HFFc6 (cell line): ENCODE measurements around the gene ZNRF3. TPM values are rescaled to one million over a fixed set of nuclear protein-coding genes. Genes with fewer than 3 reads are reported as not detected.
A peak's percentile ranks its signal among the peaks of the same experiment; 100 is the strongest.

ENCODE experiments used
- DNase-seq: peaks from one replicate; pipeline ENCODE4 v3.0.0-alpha.2; 2018
- H3K27ac Mint-ChIP-seq: 2 replicates; pipeline ENCODE4 v1.8.0; 2020; ENCODE audit warnings: mild to moderate bottlenecking, mixed read lengths
- H3K27me3 Mint-ChIP-seq: 2 replicates; pipeline ENCODE4 v1.8.0; 2021; ENCODE audit warnings: mild to moderate bottlenecking, moderate library complexity, mixed read lengths; ENCODE audit not compliant: insufficient read depth
- H3K36me3 Mint-ChIP-seq: 2 replicates; pipeline ENCODE4 v1.8.0; 2021; ENCODE audit warnings: low read depth, mixed read lengths
- H3K4me1 Mint-ChIP-seq: 2 replicates; pipeline ENCODE4 v1.8.0; 2020; ENCODE audit warnings: low read depth, mixed read lengths
- H3K4me3 Mint-ChIP-seq: 2 replicates; pipeline ENCODE4 v1.8.0; 2020; ENCODE audit warnings: mild to moderate bottlenecking, moderate library complexity, mixed read lengths
- H3K9me3 Mint-ChIP-seq: 2 replicates; pipeline ENCODE4 v1.8.0; 2020; ENCODE audit warnings: mild to moderate bottlenecking, mixed read lengths
- total RNA-seq, 6 experiments: library from RNA; stranded (reverse); fragmentation: NEBNext Ultra II Directional; extraction: Animal tissue kit (Norgen Biotek cat#: 25700); gene quantifications; 2 replicates in 1 of 6; 3 replicates in 5 of 6; pipeline ENCODE4 v1.2.3, GENCODE V29; 2021
- TF ChIP-seq, protein P1 (sequence below): fragments of 200-600 bp; sonication (generic); IDR thresholded peaks from 2 replicates; pipeline ENCODE4 v1.5.0; 2021; ENCODE audit warnings: antibody characterized with exemption, mild to moderate bottlenecking

Gene ZNRF3
- total RNA-seq, 6 experiments from 2014 or later = 3.3 to 4.7 (median 3.6) TPM

DNA sequence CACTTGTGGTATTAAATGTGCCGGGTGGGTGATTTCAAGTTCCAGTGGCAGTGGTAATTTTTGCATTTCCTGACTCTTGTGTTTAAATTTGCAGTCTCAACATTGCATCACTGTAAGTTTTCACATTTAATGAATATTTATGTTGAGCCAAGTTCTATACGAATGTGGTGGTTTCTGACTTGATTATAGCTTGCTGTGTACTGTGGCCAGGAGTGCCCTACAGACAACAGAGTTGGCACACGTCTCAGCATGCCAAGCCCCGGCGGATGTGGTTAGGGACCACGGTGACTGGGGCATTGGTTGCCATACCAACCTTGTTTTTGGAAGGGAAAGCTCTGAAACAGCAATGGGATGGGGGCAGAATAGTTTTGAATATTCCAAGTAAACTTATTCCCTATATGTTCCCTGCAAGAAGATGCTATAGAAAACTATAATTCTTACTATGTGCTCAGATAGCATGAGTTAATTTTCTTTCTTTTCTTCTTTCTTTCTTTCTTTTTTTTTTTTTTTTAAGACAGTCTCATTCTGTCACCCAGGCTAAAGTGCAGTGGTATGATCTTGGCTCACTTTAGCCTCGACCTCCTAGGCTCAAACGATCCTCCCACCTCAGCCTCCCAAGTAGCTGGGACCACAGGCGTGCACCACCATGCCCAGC is 16.0 kb downstream of the ZNRF3 start:
- Mint-ChIP-seq H3K4me3 (no peak overlapping the region), H3K27ac (no peak overlapping the region), H3K27me3 (no peaks in the 10 kb centered on the region; the same call in 1 of the 2 replicates), H3K36me3 (no peaks in the 10 kb centered on the region), H3K9me3 (no peaks in the 10 kb centered on the region), H3K4me1 (peaks cover 22% of the 10 kb centered on the region)
- DNase-seq = no peak
- TF ChIP-seq, protein P1, sequence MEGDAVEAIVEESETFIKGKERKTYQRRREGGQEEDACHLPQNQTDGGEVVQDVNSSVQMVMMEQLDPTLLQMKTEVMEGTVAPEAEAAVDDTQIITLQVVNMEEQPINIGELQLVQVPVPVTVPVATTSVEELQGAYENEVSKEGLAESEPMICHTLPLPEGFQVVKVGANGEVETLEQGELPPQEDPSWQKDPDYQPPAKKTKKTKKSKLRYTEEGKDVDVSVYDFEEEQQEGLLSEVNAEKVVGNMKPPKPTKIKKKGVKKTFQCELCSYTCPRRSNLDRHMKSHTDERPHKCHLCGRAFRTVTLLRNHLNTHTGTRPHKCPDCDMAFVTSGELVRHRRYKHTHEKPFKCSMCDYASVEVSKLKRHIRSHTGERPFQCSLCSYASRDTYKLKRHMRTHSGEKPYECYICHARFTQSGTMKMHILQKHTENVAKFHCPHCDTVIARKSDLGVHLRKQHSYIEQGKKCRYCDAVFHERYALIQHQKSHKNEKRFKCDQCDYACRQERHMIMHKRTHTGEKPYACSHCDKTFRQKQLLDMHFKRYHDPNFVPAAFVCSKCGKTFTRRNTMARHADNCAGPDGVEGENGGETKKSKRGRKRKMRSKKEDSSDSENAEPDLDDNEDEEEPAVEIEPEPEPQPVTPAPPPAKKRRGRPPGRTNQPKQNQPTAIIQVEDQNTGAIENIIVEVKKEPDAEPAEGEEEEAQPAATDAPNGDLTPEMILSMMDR = no peak

DNA sequence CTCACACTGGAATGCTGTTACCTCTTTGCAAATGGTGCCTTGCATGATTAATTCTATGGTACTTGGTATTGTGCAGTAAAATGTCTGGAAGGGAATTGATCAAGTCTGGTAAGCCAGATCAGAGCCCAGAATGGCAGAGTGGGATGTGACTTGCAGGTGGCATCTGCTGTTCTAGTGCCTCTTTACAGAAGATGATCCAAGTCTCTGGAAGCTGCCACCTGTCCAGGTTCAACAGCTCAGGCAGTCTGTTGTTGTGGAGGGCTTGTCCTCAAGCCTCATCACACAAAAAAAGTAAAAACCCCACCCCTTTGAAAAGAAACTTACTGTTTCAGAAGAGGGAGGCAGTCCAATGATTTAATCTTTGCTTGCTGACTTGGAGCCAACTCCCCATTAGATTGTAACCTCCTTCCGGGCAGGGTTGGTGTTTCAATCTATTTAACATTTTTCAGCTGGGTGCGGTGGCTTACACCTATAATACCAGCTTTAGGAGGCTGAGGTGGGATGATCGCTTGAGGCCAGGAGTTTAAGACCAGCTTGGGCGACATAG is 17.1 kb downstream of the ZNRF3 start:
- no peak for DNase-seq
- H3K27ac Mint-ChIP-seq = no peak overlapping the region
- H3K36me3 Mint-ChIP-seq = no peaks in the 10 kb centered on the region
- peaks cover 33% of the 10 kb centered on the region for H3K4me1 Mint-ChIP-seq
- H3K27me3 Mint-ChIP-seq = no peaks in the 10 kb centered on the region; the same call in 1 of the 2 replicates
- H3K9me3 Mint-ChIP-seq = no peaks in the 10 kb centered on the region
- TF ChIP-seq, protein P1 = no peak
- no peak overlapping the region for H3K4me3 Mint-ChIP-seq

DNA sequence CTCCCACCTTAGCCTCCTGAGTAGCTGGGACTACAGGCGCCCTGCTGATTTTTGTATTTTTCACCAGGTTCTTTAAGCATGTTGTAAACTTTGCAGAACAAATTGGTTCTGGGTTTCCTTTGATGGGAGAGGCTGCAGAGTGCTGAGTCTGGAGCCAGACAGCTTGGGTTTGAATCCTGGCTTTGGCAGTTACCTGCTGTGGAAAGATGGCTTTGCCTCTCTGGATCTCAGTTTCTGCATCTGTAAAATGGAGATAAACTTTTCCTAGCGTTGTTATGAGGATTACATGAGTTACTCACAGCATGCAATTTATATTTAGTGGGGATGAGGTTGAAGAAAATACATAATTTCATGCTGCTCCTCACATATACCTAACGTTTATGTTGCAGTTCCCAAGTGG is 19.1 kb downstream of the ZNRF3 start:
- peaks cover 33% of the 10 kb centered on the region for H3K4me1 Mint-ChIP-seq
- no peak for DNase-seq
- H3K36me3 Mint-ChIP-seq = no peaks in the 10 kb centered on the region
- no peaks in the 10 kb centered on the region for H3K9me3 Mint-ChIP-seq
- H3K4me3 Mint-ChIP-seq = no peak overlapping the region
- no peak overlapping the region for H3K27ac Mint-ChIP-seq
- H3K27me3 Mint-ChIP-seq = no peaks in the 10 kb centered on the region; the same call in 1 of the 2 replicates
- TF ChIP-seq, protein P1 = no peak

DNA sequence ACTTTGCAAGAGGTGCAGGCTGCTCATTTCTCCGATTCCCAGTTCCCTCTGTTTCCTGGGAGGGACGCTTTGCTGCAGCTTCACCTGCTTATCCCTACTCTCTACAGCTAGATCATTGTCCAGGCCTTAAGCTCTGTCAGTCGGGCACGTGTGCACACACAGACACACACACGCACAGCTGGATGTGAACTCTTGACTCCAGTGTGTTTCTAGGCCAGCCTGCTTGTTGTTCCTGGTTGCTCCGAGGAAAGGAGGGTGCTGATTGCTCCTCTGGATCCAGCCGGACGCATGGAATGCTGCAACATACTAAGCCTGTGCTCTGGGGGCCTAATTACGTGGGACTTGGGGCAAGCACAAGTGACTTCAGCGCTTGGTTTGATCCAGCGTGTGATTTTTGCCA is 19.7 kb downstream of the ZNRF3 start:
- no peaks in the 10 kb centered on the region for H3K9me3 Mint-ChIP-seq
- DNase-seq = no peak
- no peak overlapping the region for H3K4me3 Mint-ChIP-seq
- H3K27me3 Mint-ChIP-seq = no peaks in the 10 kb centered on the region; the same call in 1 of the 2 replicates
- peaks cover 33% of the 10 kb centered on the region for H3K4me1 Mint-ChIP-seq
- no peak overlapping the region for H3K27ac Mint-ChIP-seq
- TF ChIP-seq, protein P1 = no peak
- H3K36me3 Mint-ChIP-seq = no peaks in the 10 kb centered on the region

DNA sequence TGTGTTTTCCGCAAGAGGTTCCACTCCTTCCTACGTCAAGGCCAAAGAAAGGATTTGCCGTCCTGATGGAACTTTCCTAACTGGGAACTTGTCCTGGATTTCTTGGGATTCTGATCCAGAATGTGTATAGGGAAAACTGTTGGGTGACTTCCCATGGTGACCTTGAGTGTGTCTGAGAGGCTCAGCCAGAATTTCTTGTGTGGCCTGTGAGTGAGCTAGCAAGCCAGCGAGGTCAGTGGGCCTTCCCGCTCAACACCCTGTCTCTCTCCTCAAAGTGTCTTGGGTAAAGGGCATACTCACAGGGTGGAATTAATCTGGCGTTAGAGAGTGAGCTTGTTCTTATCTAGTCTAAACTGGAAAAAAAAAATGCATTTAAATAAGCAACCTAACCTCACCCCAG is 20.4 kb downstream of the ZNRF3 start:
- Mint-ChIP-seq H3K27ac (peak overlapping the region; percentile 68; the same call in 1 of the 2 replicates), H3K36me3 (no peaks in the 10 kb centered on the region), H3K4me3 (0 out of 2 replicates have a peak overlapping the region, but pooled peaks have one; percentile 56), H3K27me3 (no peaks in the 10 kb centered on the region; the same call in 1 of the 2 replicates), H3K9me3 (no peaks in the 10 kb centered on the region), H3K4me1 (peaks cover 33% of the 10 kb centered on the region)
- DNase-seq = no peak
- TF ChIP-seq, protein P1 = no peak
